ENCODE measurements around the gene SELPLG.
"Not testable (repeated sequence)": the region's sequence is repeated elsewhere in the genome, so short reads cannot be mapped to it uniquely, and the experiment has no call there.

GRCh38 chr12:108658115-108658514, 24.4 kb upstream of the SELPLG start:
- TF ChIP-seq POLR2A, CTCF, EP300, POLR2AphosphoS5 (IDR thresholded peaks at IDR 0.05): not testable (repeated sequence)
